HCT116 (cell line): ENCODE measurements around the gene TMEM187.
"Not testable (repeated sequence)": the region's sequence is repeated elsewhere in the genome, so short reads cannot be mapped to it uniquely, and the experiment has no call there.

ENCODE experiments used
- CBX3 ChIP-seq: IDR thresholded peaks from 2 replicates; pipeline ENCODE4 v1.6.1; 2012; ENCODE audit warnings: low read depth
- CEBPB ChIP-seq: IDR thresholded peaks from 2 replicates; pipeline ENCODE4 v1.6.1; 2012; ENCODE audit warnings: low read depth
- ELF1 ChIP-seq: IDR thresholded peaks from 2 replicates; pipeline ENCODE4 v1.6.1; 2012; ENCODE audit warnings: low read depth, borderline replicate concordance
- EZH2 ChIP-seq: fragments of 200-600 bp; sonication (generic); IDR thresholded peaks from 2 replicates; pipeline ENCODE4 v1.6.1; 2017; ENCODE audit warnings: antibody characterized with exemption, mixed run types
- JUND ChIP-seq: IDR thresholded peaks from 2 replicates; pipeline ENCODE4 v1.6.1; 2012
- MAX ChIP-seq: IDR thresholded peaks from 2 replicates; pipeline ENCODE4 v1.6.1; 2012
- POLR2A ChIP-seq: IDR thresholded peaks from 2 replicates; pipeline ENCODE4 v1.7.0; 2011; ENCODE audit warnings: borderline replicate concordance; ENCODE audit not compliant: insufficient read depth, insufficient read length; ENCODE audit errors: extremely low read depth
- POLR2AphosphoS5 ChIP-seq: IDR thresholded peaks from 2 replicates; pipeline ENCODE4 v1.6.1; 2011; ENCODE audit warnings: mild to moderate bottlenecking, low read depth, low read length, moderate library complexity
- REST ChIP-seq: IDR thresholded peaks from 2 replicates; pipeline ENCODE4 v1.6.1; 2012; ENCODE audit warnings: low read depth
- TCF7L2 ChIP-seq: IDR thresholded peaks from 2 replicates; pipeline ENCODE4 v1.7.0; 2011; ENCODE audit warnings: borderline replicate concordance, inconsistent platforms; ENCODE audit not compliant: insufficient read depth, insufficient read length; ENCODE audit errors: extremely low read depth
- YY1 ChIP-seq: IDR thresholded peaks from 2 replicates; pipeline ENCODE4 v1.6.1; 2011; ENCODE audit warnings: low read length, low read depth, moderate library complexity, mild to moderate bottlenecking; ENCODE audit not compliant: insufficient replicate concordance; ENCODE audit errors: extremely low read depth
- TF ChIP-seq, protein P1 (sequence below), 3 experiments: fragments of 200-600 bp in 1 of 3; sonication (generic) in 1 of 3; IDR thresholded peaks in 2 of 3; conservative IDR thresholded peaks in 1 of 3; 2 replicates each; pipeline ENCODE4 v1.5.1; 2012 to 2017; ENCODE audit warnings: low read depth in 2 of 3, low read length in 2 of 3, antibody characterized with exemption in 1 of 3, borderline replicate concordance in 1 of 3, control low read depth in 1 of 3, mild to moderate bottlenecking in 1 of 3, mixed read lengths in 1 of 3, mixed run types in 1 of 3, moderate library complexity in 1 of 3; ENCODE audit not compliant: insufficient read depth in 1 of 3
- TF ChIP-seq, protein P2 (sequence below): IDR thresholded peaks from 2 replicates; pipeline ENCODE4 v1.6.1; 2011; ENCODE audit warnings: mild to moderate bottlenecking, low read length, moderate library complexity; ENCODE audit not compliant: insufficient replicate concordance; ENCODE audit errors: extremely low read depth
- TF ChIP-seq, protein P3 (sequence below): IDR thresholded peaks from 2 replicates; pipeline ENCODE4 v1.6.1; 2012

DNA sequence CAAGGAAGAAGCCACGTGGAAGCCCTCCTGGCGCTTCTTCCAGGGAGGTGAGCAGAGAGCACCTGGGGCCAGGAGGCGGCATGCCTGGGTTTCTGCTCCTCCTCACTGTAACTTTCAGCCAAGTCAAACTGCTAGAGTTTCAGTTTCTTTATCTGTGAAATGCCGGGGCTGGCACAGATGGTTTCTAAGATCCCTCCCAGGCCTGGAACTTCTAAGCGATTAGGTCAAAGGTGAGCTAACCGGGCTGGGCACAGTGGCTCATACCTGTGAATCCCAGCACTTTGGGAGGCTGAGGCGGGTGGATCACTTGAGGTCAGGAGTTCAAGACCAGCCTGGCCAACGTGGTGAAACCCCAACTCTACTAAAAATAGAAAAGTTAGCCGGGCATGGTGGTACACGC lies 7.8 kb downstream of the TMEM187 start:
- TF ChIP-seq, protein P1, sequence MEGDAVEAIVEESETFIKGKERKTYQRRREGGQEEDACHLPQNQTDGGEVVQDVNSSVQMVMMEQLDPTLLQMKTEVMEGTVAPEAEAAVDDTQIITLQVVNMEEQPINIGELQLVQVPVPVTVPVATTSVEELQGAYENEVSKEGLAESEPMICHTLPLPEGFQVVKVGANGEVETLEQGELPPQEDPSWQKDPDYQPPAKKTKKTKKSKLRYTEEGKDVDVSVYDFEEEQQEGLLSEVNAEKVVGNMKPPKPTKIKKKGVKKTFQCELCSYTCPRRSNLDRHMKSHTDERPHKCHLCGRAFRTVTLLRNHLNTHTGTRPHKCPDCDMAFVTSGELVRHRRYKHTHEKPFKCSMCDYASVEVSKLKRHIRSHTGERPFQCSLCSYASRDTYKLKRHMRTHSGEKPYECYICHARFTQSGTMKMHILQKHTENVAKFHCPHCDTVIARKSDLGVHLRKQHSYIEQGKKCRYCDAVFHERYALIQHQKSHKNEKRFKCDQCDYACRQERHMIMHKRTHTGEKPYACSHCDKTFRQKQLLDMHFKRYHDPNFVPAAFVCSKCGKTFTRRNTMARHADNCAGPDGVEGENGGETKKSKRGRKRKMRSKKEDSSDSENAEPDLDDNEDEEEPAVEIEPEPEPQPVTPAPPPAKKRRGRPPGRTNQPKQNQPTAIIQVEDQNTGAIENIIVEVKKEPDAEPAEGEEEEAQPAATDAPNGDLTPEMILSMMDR (IDR thresholded peaks at IDR 0.05 in 2 of 3, conservative IDR thresholded peaks at IDR 0.05 in 1 of 3; ENCODE audit: borderline replicate concordance in 1 of 3, insufficient read depth in 1 of 3, low read depth in 2 of 3, low read length in 2 of 3): not testable (repeated sequence)
- TF ChIP-seq CBX3, CEBPB, JUND, MAX, TCF7L2, REST, EZH2, POLR2A, ELF1, POLR2AphosphoS5, YY1: not testable (repeated sequence)
- TF ChIP-seq, protein P2, sequence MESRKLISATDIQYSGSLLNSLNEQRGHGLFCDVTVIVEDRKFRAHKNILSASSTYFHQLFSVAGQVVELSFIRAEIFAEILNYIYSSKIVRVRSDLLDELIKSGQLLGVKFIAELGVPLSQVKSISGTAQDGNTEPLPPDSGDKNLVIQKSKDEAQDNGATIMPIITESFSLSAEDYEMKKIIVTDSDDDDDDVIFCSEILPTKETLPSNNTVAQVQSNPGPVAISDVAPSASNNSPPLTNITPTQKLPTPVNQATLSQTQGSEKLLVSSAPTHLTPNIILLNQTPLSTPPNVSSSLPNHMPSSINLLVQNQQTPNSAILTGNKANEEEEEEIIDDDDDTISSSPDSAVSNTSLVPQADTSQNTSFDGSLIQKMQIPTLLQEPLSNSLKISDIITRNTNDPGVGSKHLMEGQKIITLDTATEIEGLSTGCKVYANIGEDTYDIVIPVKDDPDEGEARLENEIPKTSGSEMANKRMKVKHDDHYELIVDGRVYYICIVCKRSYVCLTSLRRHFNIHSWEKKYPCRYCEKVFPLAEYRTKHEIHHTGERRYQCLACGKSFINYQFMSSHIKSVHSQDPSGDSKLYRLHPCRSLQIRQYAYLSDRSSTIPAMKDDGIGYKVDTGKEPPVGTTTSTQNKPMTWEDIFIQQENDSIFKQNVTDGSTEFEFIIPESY: not testable (repeated sequence)
- TF ChIP-seq, protein P3, sequence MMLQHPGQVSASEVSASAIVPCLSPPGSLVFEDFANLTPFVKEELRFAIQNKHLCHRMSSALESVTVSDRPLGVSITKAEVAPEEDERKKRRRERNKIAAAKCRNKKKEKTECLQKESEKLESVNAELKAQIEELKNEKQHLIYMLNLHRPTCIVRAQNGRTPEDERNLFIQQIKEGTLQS: not testable (repeated sequence)
